Endodermal cell (in vitro differentiated cells): ENCODE measurements around the gene KIAA1671. TPM values are rescaled to one million over a fixed set of nuclear protein-coding genes. Genes with fewer than 3 reads are reported as not detected.

Experiments
- DNase-seq: peaks from one replicate; pipeline ENCODE4 v3.0.0-alpha.2; 2017
- H3K27ac ChIP-seq: 2 replicates; pipeline ENCODE4 v1.5.1; 2013; ENCODE audit warnings: mild to moderate bottlenecking, low read depth, low read length, moderate library complexity
- H3K27me3 ChIP-seq: 2 replicates; pipeline ENCODE4 v1.6.1; 2013; ENCODE audit warnings: mild to moderate bottlenecking, low read length, moderate library complexity; ENCODE audit not compliant: insufficient read depth, control insufficient read depth, poor library complexity, severe bottlenecking
- H3K36me3 ChIP-seq: 2 replicates; pipeline ENCODE4 v1.7.0; 2013; ENCODE audit warnings: mild to moderate bottlenecking, low read length, moderate library complexity; ENCODE audit not compliant: control insufficient read depth, insufficient read depth
- H3K4me1 ChIP-seq: one replicate; pipeline ENCODE4 v1.7.0; 2013; ENCODE audit warnings: low read length; ENCODE audit not compliant: control insufficient read depth, insufficient read depth
- H3K4me3 ChIP-seq: 2 replicates; pipeline ENCODE4 v1.5.1; 2013; ENCODE audit warnings: mild to moderate bottlenecking, low read length, moderate library complexity
- H3K9ac ChIP-seq: 2 replicates; pipeline ENCODE4 v1.6.1; 2013; ENCODE audit warnings: mild to moderate bottlenecking, low read length, moderate library complexity; ENCODE audit not compliant: poor library complexity, severe bottlenecking; ENCODE audit errors: extremely low read depth
- H3K9me3 ChIP-seq: 2 replicates; pipeline ENCODE4 v1.6.1; 2013; ENCODE audit warnings: mild to moderate bottlenecking, low read length, moderate library complexity; ENCODE audit not compliant: control insufficient read depth
- H3K27ac Mint-ChIP-seq: 2 replicates; pipeline ENCODE4 v1.8.0; 2020; ENCODE audit warnings: mixed read lengths
- H3K27me3 Mint-ChIP-seq: 2 replicates; pipeline ENCODE4 v1.8.0; 2021; ENCODE audit warnings: mild to moderate bottlenecking, mixed read lengths; ENCODE audit not compliant: insufficient read depth
- H3K36me3 Mint-ChIP-seq: 2 replicates; pipeline ENCODE4 v1.8.0; 2020; ENCODE audit warnings: low read depth, mixed read lengths
- H3K4me1 Mint-ChIP-seq: 2 replicates; pipeline ENCODE4 v1.8.0; 2020; ENCODE audit warnings: mixed read lengths
- H3K4me3 Mint-ChIP-seq: 2 replicates; pipeline ENCODE4 v1.8.0; 2020; ENCODE audit warnings: mild to moderate bottlenecking, moderate library complexity, mixed read lengths
- H3K9me3 Mint-ChIP-seq: 2 replicates; pipeline ENCODE4 v1.8.0; 2020; ENCODE audit warnings: mild to moderate bottlenecking, mixed read lengths
- WGBS, 2 experiments: methylation state at CpG; one replicate each; pipeline versions ENCODE4 v1.1.5 to v1.1.7; 2013; ENCODE audit warnings: missing lambda C conversion rate in 2 of 2, mixed read lengths in 1 of 2; ENCODE audit not compliant: insufficient coverage in 1 of 2, insufficient read length in 1 of 2; 5-methylcytosine and 5-hydroxymethylcytosine counted together
- total RNA-seq, 2 donors: library from RNA; stranded (reverse); fragmentation: NEBNext Ultra II Directional in 1 of 2; extraction: Animal tissue kit (Norgen Biotek cat#: 25700) in 1 of 2; gene quantifications; 2 replicates in 1 of 2; 3 replicates in 1 of 2; pipeline ENCODE4 v1.2.1, GENCODE V29; 2021
- TF ChIP-seq, protein P1 (sequence below): fragments of 200-600 bp; sonication (generic); conservative IDR thresholded peaks from 2 replicates; pipeline ENCODE4 v1.5.0; 2021; ENCODE audit warnings: antibody characterized with exemption, mild to moderate bottlenecking

The KIAA1671 gene
- total RNA-seq, 2 donors from 2014 or later: 38.8 to 43.7 TPM

GRCh38 chr22:25125693-25126357 is 173.3 kb downstream of the KIAA1671 start:
- WGBS, 2 experiments: 96 to 97% methylated on average over 6 to 9 of the region's 9 CpGs

GRCh38 chr22:25126510-25126909 is 174.0 kb downstream of the KIAA1671 start:
- peaks cover 16% of the 10 kb centered on the region for H3K9me3 Mint-ChIP-seq
- peaks cover 19% of the 10 kb centered on the region for H3K36me3 Mint-ChIP-seq
- TF ChIP-seq, protein P1, sequence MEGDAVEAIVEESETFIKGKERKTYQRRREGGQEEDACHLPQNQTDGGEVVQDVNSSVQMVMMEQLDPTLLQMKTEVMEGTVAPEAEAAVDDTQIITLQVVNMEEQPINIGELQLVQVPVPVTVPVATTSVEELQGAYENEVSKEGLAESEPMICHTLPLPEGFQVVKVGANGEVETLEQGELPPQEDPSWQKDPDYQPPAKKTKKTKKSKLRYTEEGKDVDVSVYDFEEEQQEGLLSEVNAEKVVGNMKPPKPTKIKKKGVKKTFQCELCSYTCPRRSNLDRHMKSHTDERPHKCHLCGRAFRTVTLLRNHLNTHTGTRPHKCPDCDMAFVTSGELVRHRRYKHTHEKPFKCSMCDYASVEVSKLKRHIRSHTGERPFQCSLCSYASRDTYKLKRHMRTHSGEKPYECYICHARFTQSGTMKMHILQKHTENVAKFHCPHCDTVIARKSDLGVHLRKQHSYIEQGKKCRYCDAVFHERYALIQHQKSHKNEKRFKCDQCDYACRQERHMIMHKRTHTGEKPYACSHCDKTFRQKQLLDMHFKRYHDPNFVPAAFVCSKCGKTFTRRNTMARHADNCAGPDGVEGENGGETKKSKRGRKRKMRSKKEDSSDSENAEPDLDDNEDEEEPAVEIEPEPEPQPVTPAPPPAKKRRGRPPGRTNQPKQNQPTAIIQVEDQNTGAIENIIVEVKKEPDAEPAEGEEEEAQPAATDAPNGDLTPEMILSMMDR: no peak
- 89% methylated on average over 1 of the region's 1 CpG; no CpG with 5 or more reads in 1 of the 2 experiments for WGBS, 2 experiments
- H3K4me3 ChIP-seq: no peak overlapping the region
- DNase-seq: no peak
- H3K9me3 ChIP-seq: peaks cover 9% of the 10 kb centered on the region
- no peak overlapping the region for H3K27ac Mint-ChIP-seq
- H3K4me1 ChIP-seq: peaks cover 1% of the 10 kb centered on the region
- peaks cover 12% of the 10 kb centered on the region for H3K36me3 ChIP-seq
- no peaks in the 10 kb centered on the region for H3K27me3 Mint-ChIP-seq
- peaks cover 1% of the 10 kb centered on the region for H3K4me1 Mint-ChIP-seq
- H3K27me3 ChIP-seq: no peaks in the 10 kb centered on the region
- H3K27ac ChIP-seq: no peak overlapping the region
- no peak overlapping the region for H3K4me3 Mint-ChIP-seq
- H3K9ac ChIP-seq: no peak overlapping the region

More at GRCh38 chr22:25125693-25126357, 173.3 kb downstream of the KIAA1671 start:
- Mint-ChIP-seq H3K27me3 (no peaks in the 10 kb centered on the region), H3K4me1 (peaks cover 1% of the 10 kb centered on the region), H3K27ac (no peak overlapping the region), H3K36me3 (peaks cover 19% of the 10 kb centered on the region), H3K9me3 (peaks cover 16% of the 10 kb centered on the region), H3K4me3 (no peak overlapping the region)
- no peaks in the 10 kb centered on the region for H3K4me1 ChIP-seq
- no peak overlapping the region for H3K9ac ChIP-seq
- no peak overlapping the region for H3K4me3 ChIP-seq
- no peaks in the 10 kb centered on the region for H3K27me3 ChIP-seq
- no peak overlapping the region for H3K27ac ChIP-seq
- TF ChIP-seq, protein P1: no peak
- no peak for DNase-seq
- H3K36me3 ChIP-seq: peaks cover 12% of the 10 kb centered on the region
- H3K9me3 ChIP-seq: peaks cover 9% of the 10 kb centered on the region

DNA sequence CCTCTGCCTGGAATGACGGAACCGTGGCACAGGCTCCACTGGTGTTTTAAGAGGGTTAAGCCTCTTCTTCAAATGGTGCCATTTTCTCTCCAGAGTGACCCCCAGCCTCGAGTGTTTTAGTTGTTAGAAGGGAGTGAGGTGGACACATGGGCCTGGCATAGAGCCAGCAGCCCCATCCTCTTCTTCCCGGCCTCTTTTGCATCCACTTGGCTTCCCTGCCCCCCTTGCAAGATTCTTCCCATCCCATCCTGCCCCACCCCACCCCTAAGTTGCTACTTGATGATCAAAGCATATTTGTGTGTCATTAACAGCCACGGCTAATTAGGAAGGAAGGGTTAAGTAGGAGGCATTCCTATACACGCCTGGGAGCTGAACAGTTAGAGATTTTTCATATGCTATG is 174.8 kb downstream of the KIAA1671 start:
- Mint-ChIP-seq H3K9me3 (peaks cover 12% of the 10 kb centered on the region), H3K27me3 (no peaks in the 10 kb centered on the region), H3K27ac (no peak overlapping the region), H3K4me1 (peaks cover 9% of the 10 kb centered on the region), H3K36me3 (peaks cover 15% of the 10 kb centered on the region), H3K4me3 (no peak overlapping the region)
- Histone ChIP-seq H3K9me3 (peaks cover 9% of the 10 kb centered on the region), H3K36me3 (peaks cover 12% of the 10 kb centered on the region), H3K9ac (no peak overlapping the region), H3K27me3 (no peaks in the 10 kb centered on the region), H3K4me1 (peaks cover 8% of the 10 kb centered on the region), H3K4me3 (no peak overlapping the region), H3K27ac (no peak overlapping the region)
- TF ChIP-seq, protein P1: no peak
- DNase-seq: no peak
- WGBS, 2 experiments: 49 to 77% methylated on average over 2 to 6 of the region's 6 CpGs
